ENCODE measurements around the gene C1QC. TPM values are rescaled to one million over a fixed set of nuclear protein-coding genes. Genes with fewer than 3 reads are reported as not detected.
A peak's percentile ranks its signal among the peaks of the same experiment; 100 is the strongest.

The C1QC gene
- total RNA-seq, 1 donor, result not detected

- H3K4me3 ChIP-seq (ENCODE audit: low read depth, low read length), result no peak overlapping the region
- no peak for DNase-seq (ENCODE audit: low read depth)
- TF ChIP-seq CTCF (IDR thresholded peaks at IDR 0.05; ENCODE audit: insufficient read depth, low read depth, low read length), result no peak
Measured at GRCh38 chr1:22685591-22686059, 42.2 kb downstream of the C1QC start.

- DNase-seq (ENCODE audit: low read depth), result no peak
- no peak overlapping the region for H3K4me3 ChIP-seq (ENCODE audit: low read depth, low read length)
- no peak for TF ChIP-seq CTCF (IDR thresholded peaks at IDR 0.05; ENCODE audit: insufficient read depth, low read depth, low read length)
Measured at GRCh38 chr1:22687191-22687590, 43.8 kb downstream of the C1QC start.

GRCh38 chr1:22688466-22688865 lies 45.0 kb downstream of the C1QC start:
- TF ChIP-seq CTCF (IDR thresholded peaks at IDR 0.05; ENCODE audit: insufficient read depth, low read depth, low read length), result no peak
- no peak overlapping the region for H3K4me3 ChIP-seq (ENCODE audit: low read depth, low read length)
- DNase-seq (ENCODE audit: low read depth), result no peak

- no peak for TF ChIP-seq CTCF (IDR thresholded peaks at IDR 0.05; ENCODE audit: insufficient read depth, low read depth, low read length)
Measured at GRCh38 chr1:22689505-22689904, 46.1 kb downstream of the C1QC start.

GRCh38 chr1:22691031-22691753 lies 47.8 kb downstream of the C1QC start:
- DNase-seq (ENCODE audit: low read depth), result no peak
- H3K4me3 ChIP-seq (ENCODE audit: low read depth, low read length), result no peak overlapping the region
- TF ChIP-seq CTCF (IDR thresholded peaks at IDR 0.05; ENCODE audit: insufficient read depth, low read depth, low read length), result no peak

More at GRCh38 chr1:22689505-22689904, 46.1 kb downstream of the C1QC start:
- H3K4me3 ChIP-seq (ENCODE audit: low read depth, low read length), result no peak overlapping the region
- DNase-seq (ENCODE audit: low read depth), result peak; percentile 87

GRCh38 chr1:22694172-22694571 lies 50.7 kb downstream of the C1QC start:
- DNase-seq (ENCODE audit: low read depth), result no peak
- TF ChIP-seq CTCF (IDR thresholded peaks at IDR 0.05; ENCODE audit: insufficient read depth, low read depth, low read length), result no peak
- H3K4me3 ChIP-seq (ENCODE audit: low read depth, low read length), result no peak overlapping the region

GRCh38 chr1:22696610-22697009 lies 53.2 kb downstream of the C1QC start:
- no peak overlapping the region for H3K4me3 ChIP-seq (ENCODE audit: low read depth, low read length)
- no peak for DNase-seq (ENCODE audit: low read depth)
- TF ChIP-seq CTCF (IDR thresholded peaks at IDR 0.05; ENCODE audit: insufficient read depth, low read depth, low read length), result no peak
